ENCODE data around the gene DOK6.

The DOK6 gene

DNA sequence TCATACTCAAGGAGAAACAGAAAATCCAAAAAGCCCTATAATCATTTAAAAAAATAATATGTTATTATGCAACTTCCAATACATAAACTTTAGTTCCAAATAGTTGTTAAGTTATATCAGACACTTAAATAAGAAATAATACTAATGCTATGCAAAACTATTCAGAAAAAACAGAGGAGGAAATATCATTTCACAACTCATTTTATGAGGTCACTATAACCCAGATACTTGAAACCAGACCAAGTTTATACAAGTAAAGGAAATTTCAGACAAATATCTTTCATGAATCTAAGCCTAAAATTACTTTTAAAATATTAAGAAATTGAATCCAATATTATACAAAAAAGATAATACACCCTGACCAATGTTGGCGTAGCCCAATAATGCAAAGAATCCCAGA, 286.2 kb downstream of the DOK6 start:
- DNase-seq (ENCODE audit: low read depth): peak; percentile 48

DNA sequence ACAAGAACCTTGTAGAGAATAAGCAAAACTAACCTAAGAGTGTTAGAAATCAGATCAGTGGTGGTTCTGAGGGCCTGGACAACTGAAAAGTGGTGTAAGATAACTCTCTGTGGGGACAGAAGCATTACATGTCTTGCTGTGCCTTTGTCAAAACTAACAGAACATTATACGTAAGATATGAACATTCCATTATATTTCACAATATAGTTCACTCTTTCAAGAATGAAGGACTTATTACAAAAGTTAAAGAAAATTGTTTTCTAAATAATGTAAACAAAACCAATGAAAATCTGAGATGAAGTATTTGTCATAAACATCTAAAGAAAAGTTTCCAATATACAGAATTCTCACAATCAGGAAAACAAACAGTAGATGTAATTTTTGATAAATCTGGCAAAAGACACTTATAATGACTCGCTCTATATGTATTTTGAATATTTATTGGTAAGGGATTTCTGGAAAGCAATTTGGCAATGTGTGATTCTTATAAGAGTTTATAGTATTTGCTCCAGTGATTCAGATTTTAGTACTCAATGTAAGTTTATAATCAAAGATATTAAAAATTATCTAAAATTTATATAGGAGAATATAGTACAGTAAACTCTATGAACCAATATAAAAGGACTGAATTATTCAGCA, 288.6 kb downstream of the DOK6 start:
- DNase-seq (ENCODE audit: low read depth): peak; percentile 74

- no peak for DNase-seq (ENCODE audit: low read depth)
Observed at GRCh38 chr18:69691008-69691760, 290.5 kb downstream of the DOK6 start.

- no peak for DNase-seq (ENCODE audit: low read depth)
Observed at GRCh38 chr18:69697069-69697468, 296.4 kb downstream of the DOK6 start.

GRCh38 chr18:69697689-69698088, 297.0 kb downstream of the DOK6 start:
- DNase-seq (ENCODE audit: low read depth): no peak

- DNase-seq (ENCODE audit: low read depth): no peak
Observed at GRCh38 chr18:69701305-69701704, 300.6 kb downstream of the DOK6 start.

GRCh38 chr18:69703461-69703860, 302.8 kb downstream of the DOK6 start:
- no peak for DNase-seq (ENCODE audit: low read depth)

GRCh38 chr18:69705987-69706386, 305.3 kb downstream of the DOK6 start:
- no peak for DNase-seq (ENCODE audit: low read depth)

DNA sequence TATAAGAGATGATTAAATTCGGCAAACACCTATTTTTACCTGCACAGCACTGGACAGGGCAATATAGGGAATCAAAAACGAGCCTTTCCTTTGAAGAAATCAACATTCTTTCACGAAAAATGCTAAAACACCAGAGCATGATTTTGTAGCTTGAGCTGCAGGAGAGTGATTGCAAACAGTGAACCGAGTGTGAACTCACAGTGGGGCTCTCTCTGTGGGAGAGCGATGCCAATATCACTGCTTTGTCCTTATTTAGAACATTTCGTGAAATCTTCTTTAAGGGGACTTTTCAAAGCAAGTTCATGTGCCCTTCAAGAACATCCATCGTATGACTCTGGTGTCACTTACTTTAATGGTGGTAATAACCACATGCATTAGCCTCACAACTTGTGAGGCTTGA, 308.2 kb downstream of the DOK6 start:
- DNase-seq (ENCODE audit: low read depth): no peak

DNA sequence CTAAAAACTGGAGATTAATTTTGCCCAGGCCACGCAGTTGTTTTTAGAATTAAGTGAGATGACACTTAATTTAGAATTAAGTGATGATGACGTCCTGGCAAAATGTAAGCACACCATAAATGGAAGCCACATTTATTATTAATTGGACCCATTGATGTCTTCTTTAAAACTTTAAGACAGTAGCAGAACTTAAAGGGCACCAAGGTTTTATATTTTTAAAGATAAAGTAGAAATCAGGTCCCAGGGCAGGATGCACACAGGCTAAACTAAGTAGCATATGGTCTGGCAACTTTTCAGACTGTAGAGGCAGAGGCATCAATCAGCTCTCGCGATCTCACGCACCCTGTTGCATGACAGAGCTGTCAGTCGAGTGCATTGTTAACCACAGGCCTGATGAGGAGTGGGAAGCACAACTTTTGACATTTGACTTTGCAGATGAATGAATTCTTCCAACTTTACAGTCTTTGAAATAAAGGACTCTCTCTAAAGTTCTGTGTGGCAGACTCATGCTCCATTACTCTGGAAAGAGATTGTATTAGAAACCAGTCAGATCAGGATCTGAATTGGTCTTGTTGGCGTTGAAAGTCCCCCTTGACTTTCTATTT, 314.6 kb downstream of the DOK6 start:
- no peak for DNase-seq (ENCODE audit: low read depth)

GRCh38 chr18:69717586-69717985, 316.9 kb downstream of the DOK6 start:
- DNase-seq (ENCODE audit: low read depth): no peak

DNA sequence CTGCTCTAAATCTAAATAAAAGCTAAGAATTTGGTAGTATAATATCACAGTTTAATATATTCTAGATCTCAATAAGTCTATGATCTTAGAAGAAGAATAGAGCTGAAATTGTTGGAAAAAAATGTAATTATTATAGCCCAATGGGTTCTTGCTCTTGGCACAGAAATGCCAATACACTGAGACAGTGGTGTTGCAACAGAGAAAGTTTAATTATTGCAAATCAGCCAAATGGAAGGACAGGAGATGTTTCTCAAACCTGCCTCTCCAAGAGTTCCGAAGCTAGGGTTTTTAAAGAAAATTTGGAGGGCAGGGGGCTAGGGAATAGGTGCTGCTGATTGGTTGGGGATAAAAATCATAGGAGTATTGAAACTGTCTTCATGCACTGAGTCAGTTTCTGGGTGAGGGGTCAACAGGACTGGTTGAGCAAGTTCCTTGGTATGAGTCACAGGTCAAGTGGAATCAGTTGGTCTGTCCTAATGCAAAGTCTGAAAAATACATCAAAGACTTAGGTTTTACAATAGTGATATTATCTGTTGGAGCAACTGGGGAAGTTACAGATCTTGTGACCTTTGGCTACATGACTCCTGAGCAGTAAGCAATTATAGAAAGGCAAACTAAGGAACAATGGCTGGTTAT, 318.3 kb downstream of the DOK6 start:
- DNase-seq (ENCODE audit: low read depth): no peak

DNA sequence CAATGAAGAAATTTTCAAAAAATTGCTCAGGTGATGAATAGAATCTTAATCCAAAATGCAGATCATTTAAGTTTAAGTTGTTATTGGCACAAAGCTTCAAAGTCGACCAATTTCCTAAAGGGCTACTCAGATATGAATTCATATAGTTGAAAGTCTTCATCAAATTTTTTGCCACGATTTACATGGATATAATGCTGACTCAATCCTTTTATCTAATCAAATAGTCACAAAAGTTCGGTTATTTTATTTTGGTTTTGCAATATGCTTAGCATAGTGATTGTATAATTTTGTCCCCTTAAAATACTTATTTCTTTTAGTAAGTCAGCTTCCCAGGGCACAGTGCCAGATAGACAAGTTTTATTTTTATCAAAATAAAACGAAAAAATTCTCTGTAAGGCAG, 319.7 kb downstream of the DOK6 start:
- DNase-seq (ENCODE audit: low read depth): no peak

GRCh38 chr18:69723434-69723833, 322.7 kb downstream of the DOK6 start:
- DNase-seq (ENCODE audit: low read depth): no peak

GRCh38 chr18:69725009-69725408, 324.3 kb downstream of the DOK6 start:
- no peak for DNase-seq (ENCODE audit: low read depth)

DNA sequence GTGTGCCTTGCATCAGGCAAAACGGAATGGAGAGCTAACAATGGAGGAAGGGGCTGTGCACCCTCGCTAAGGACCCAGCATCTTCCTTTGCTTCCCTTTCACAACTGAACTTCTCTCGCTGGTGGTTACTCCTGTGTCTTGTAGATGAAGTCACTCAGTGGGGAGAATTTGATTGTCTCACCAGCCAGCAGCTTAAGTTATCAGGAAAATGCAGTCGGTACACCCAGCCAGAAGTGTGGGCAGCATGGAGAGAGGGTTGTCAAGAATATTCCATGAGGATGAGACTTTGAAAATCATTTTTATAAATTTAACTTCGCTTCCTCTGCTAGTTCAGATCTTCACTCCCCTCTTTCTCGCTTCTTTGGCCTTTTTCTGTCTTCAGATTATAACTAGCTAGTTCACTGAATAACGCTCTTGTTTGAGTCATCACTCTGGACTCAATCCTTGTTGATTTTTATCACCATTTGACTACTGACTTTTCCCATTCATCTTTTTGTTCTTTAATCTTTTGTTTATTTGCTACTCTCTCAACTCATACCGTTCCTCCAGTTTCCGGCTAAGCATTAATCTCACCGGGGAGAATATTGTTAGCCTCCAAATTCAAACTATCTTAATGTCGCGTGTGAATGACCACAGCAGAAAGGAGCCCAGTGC, 325.3 kb downstream of the DOK6 start:
- no peak for DNase-seq (ENCODE audit: low read depth)

- no peak for DNase-seq (ENCODE audit: low read depth)
Observed at GRCh38 chr18:69727912-69728572, 327.4 kb downstream of the DOK6 start.

- no peak for DNase-seq (ENCODE audit: low read depth)
Observed at GRCh38 chr18:69730664-69731063, 330.0 kb downstream of the DOK6 start.

DNA sequence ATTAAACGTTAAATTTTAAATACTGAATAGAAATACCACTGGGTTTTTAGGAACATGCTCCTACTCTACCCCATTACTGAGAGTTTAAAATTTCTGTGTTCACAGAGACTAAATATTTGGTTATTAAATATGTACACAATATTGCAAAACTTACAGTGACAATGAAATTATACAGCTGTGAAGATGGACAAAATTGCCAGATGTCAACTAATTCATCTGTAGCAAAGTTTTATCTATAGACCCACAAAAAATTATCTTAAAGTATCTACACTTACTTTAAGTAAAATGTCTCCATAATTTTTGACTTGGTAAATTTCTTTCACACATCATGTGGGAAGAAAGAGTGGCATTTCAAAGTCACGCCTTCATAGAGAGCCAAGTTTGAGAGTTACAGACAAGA, 333.8 kb downstream of the DOK6 start:
- no peak for DNase-seq (ENCODE audit: low read depth)

GRCh38 chr18:69736730-69737129, 336.0 kb downstream of the DOK6 start:
- no peak for DNase-seq (ENCODE audit: low read depth)

DNA sequence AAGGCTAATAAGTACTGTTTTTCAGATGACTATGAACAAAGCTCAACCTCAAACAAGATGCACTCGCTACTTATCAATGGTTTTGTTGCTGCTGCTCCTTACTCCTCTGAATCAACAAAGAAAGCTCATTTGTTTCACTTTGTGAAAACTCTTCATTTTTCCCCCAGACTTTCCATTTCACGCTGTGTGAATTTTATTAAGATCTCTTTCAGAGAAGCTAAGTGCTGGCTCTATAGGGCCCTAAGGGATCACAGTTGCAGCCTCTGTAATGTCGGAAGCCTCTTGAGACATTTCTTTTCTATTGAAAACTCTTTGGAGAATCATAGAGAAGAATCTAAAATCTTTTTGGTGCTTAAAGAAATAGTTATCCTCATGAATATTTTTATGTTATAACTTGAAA, 337.2 kb downstream of the DOK6 start:
- DNase-seq (ENCODE audit: low read depth): no peak

GRCh38 chr18:69747388-69747787, 346.7 kb downstream of the DOK6 start:
- DNase-seq (ENCODE audit: low read depth): no peak

Measured in fibroblast of gingiva (primary cell).